NCI-H1105 treated with DMSO at 0.1 percent for 48 hours (cell line): Measurements from ENCODE around the gene AGAP1.
"Not testable (repeated sequence)": the region's sequence is repeated elsewhere in the genome, so short reads cannot be mapped to it uniquely, and the experiment has no call there.

Experiments used
- DNase-seq: peaks from one replicate; lab custom pipeline; 2025; lab: John Stamatoyannopoulos, UW

AGAP1 gene

GRCh38 chr2:235945608-235946140 lies 451.8 kb downstream of the AGAP1 start:
- no peak for DNase-seq

GRCh38 chr2:235946590-235946989 lies 452.7 kb downstream of the AGAP1 start:
- no peak for DNase-seq

- DNase-seq, result not testable (repeated sequence)
These were observed 453.2 kb downstream of the AGAP1 start for GRCh38 chr2:235947055-235947454.

- DNase-seq, result no peak
These were observed 456.0 kb downstream of the AGAP1 start for GRCh38 chr2:235949567-235950472.

GRCh38 chr2:235950473-235950809 lies 456.6 kb downstream of the AGAP1 start:
- no peak for DNase-seq

- no peak for DNase-seq
These were observed 457.6 kb downstream of the AGAP1 start for GRCh38 chr2:235951493-235951892.

- DNase-seq, result no peak
These were observed 458.1 kb downstream of the AGAP1 start for GRCh38 chr2:235951982-235952381.

- DNase-seq, result no peak
These were observed 458.9 kb downstream of the AGAP1 start for GRCh38 chr2:235952714-235953113.

- no peak for DNase-seq
These were observed 460.4 kb downstream of the AGAP1 start for GRCh38 chr2:235954281-235954680.

GRCh38 chr2:235954888-235955480 lies 461.1 kb downstream of the AGAP1 start:
- DNase-seq, result no peak

GRCh38 chr2:235955664-235956063 lies 461.8 kb downstream of the AGAP1 start:
- no peak for DNase-seq

GRCh38 chr2:235956281-235956970 lies 462.6 kb downstream of the AGAP1 start:
- no peak for DNase-seq

GRCh38 chr2:235957251-235957650 lies 463.4 kb downstream of the AGAP1 start:
- DNase-seq, result no peak

GRCh38 chr2:235958221-235958930 lies 464.5 kb downstream of the AGAP1 start:
- DNase-seq, result no peak

- DNase-seq, result no peak
These were observed 465.1 kb downstream of the AGAP1 start for GRCh38 chr2:235958931-235959410.

- no peak for DNase-seq
These were observed 466.3 kb downstream of the AGAP1 start for GRCh38 chr2:235960011-235960715.

- no peak for DNase-seq
These were observed 467.1 kb downstream of the AGAP1 start for GRCh38 chr2:235960716-235961640.

GRCh38 chr2:235961711-235962110 lies 467.9 kb downstream of the AGAP1 start:
- no peak for DNase-seq

- DNase-seq, result no peak
These were observed 470.2 kb downstream of the AGAP1 start for GRCh38 chr2:235963853-235964577.
